HG03045 (cell line): ENCODE results near the gene MATCAP1.

Source experiments
- ATAC-seq: cut with Tn5 transposase; IDR thresholded peaks from one replicate; pipeline ENCODE4 v1.9.1; 2021; ENCODE audit warnings: mild to moderate bottlenecking, moderate library complexity; ENCODE audit not compliant: unreplicated experiment

MATCAP1 gene

GRCh38 chr16:67144943-67145342, 38.8 kb downstream of the MATCAP1 start:
- ATAC-seq = no peak

GRCh38 chr16:67142342-67142741, 41.4 kb downstream of the MATCAP1 start:
- ATAC-seq = no peak

- no peak for ATAC-seq
These were observed 42.4 kb downstream of the MATCAP1 start for GRCh38 chr16:67141391-67141790.

GRCh38 chr16:67137605-67138004, 46.2 kb downstream of the MATCAP1 start:
- ATAC-seq = no peak

- no peak for ATAC-seq
These were observed 54.3 kb downstream of the MATCAP1 start for GRCh38 chr16:67129422-67129821.

- no peak for ATAC-seq
These were observed 54.9 kb downstream of the MATCAP1 start for GRCh38 chr16:67128887-67129286.

GRCh38 chr16:67128417-67128816, 55.3 kb downstream of the MATCAP1 start:
- no peak for ATAC-seq
